Esophagus squamous epithelium (tissue), 5 donors: ENCODE data around the gene PCDHGA7. TPM values are rescaled to one million over a fixed set of nuclear protein-coding genes. Genes with fewer than 3 reads are reported as not detected.
A peak's percentile ranks its signal among the peaks of the same experiment; 100 is the strongest.
"Not testable (repeated sequence)": the region's sequence is repeated elsewhere in the genome, so short reads cannot be mapped to it uniquely, and the experiment has no call there.

ENCODE experiments used
- DNase-seq: peaks from one replicate; lab custom pipeline; 2025; lab: John Stamatoyannopoulos, UW
- H3K27ac ChIP-seq, 4 donors: fragments of 200-600 bp; sonication (generic); one replicate each; pipeline ENCODE4 v1.5.1; 2016 to 2019; ENCODE audit warnings: mild to moderate bottlenecking in 1 of 4
- H3K27me3 ChIP-seq, 4 donors: fragments of 200-600 bp; sonication (generic); 1 replicate in 3 of 4; 2 replicates in 1 of 4; pipeline versions ENCODE4 v1.5.1 to v1.6.0; 2017 to 2021; ENCODE audit warnings: antibody characterized with exemption in 1 of 4
- H3K36me3 ChIP-seq, 3 donors: fragments of 200-600 bp; sonication (generic); one replicate each; pipeline ENCODE4 v1.5.1; 2016 to 2019
- H3K4me1 ChIP-seq, 3 donors: fragments of 200-600 bp; sonication (generic); one replicate each; pipeline ENCODE4 v1.5.1; 2017 to 2019
- H3K4me3 ChIP-seq, 4 donors: fragments of 200-600 bp; sonication (generic); 1 replicate in 3 of 4; 2 replicates in 1 of 4; pipeline ENCODE4 v1.5.1; 2016 to 2019; ENCODE audit warnings: mild to moderate bottlenecking in 2 of 4, moderate library complexity in 1 of 4
- H3K9me3 ChIP-seq, 3 donors: fragments of 200-600 bp; sonication (generic); one replicate each; pipeline ENCODE4 v1.5.1; 2016 to 2019
- CTCF ChIP-seq, 6 experiments: fragments of 450-650 bp in 4 of 6; fragments of 200-600 bp in 2 of 6; sonication (generic) in 2 of 6; IDR thresholded peaks; one replicate each; pipeline ENCODE4 v1.5.1; 2016 to 2019; ENCODE audit warnings: antibody characterized with exemption in 6 of 6, mild to moderate bottlenecking in 4 of 6, moderate library complexity in 4 of 6
- POLR2A ChIP-seq, 4 donors: fragments of 450-650 bp; IDR thresholded peaks; one replicate each; pipeline ENCODE4 v1.6.1; 2017; ENCODE audit warnings: antibody characterized with exemption in 4 of 4, mild to moderate bottlenecking in 4 of 4, moderate library complexity in 3 of 4
- WGBS, 2 donors: methylation state at CpG; one replicate each; pipeline ENCODE4 v1.1.5; 2018; 5-methylcytosine and 5-hydroxymethylcytosine counted together
- intact Hi-C: fragments of 100-400 bp; cut with DNase I; formaldehyde crosslinking; loops from one replicate; pipeline ENCODE4 v1.15.0; 2022
- total RNA-seq, 4 donors: library from RNA; depleted of rRNA; stranded (reverse); fragments of >200 nt; gene quantifications; one replicate each; pipeline ENCODE4 v1.1.0, GENCODE V29; 2016
- donor health status: DM: yes; HTN: yes; CAD: no.

Gene PCDHGA7
- total RNA-seq, 4 donors from 2014 or later, result 0.32 to 3.2 (median 2.5) TPM

- H3K4me1 ChIP-seq, result peaks cover 0 to 4% (median 0%) of the 10 kb centered on the region in 3 donors
- 20 to 27% methylated on average over 18 to 26 of the region's 31 CpGs for WGBS, 2 donors
- no peak for TF ChIP-seq POLR2A (IDR thresholded peaks at IDR 0.05)
- peak in 4 of 6 experiments; percentile 36 to 64 (median 57) for TF ChIP-seq CTCF (IDR thresholded peaks at IDR 0.05)
- intact Hi-C loops, result loop anchor here (10.0 kb wide), 2 partner anchors 112 to 142 kb away; no protein-coding TSS in a partner anchor
- DNase-seq, result no peak
- H3K36me3 ChIP-seq, result peaks cover 0 to 8% (median 0%) of the 10 kb centered on the region in 3 donors
- H3K4me3 ChIP-seq, result peak within 1 kb of the TSS; percentile 20 to 56 (median 36)
- peaks cover 4 to 96% (median 86%) of the 10 kb centered on the region in 3 donors for H3K9me3 ChIP-seq
- H3K27ac ChIP-seq, result peak within 1 kb of the TSS in 1 of 4 donors; percentile 30
- H3K27me3 ChIP-seq, result peaks cover 0 to 44% (median 0%) of the 10 kb centered on the region in 4 donors
Observed at GRCh38 chr5:141412854-141413539, 30.5 kb downstream of the PCDHGA7 start, which contains the start of gene PCDHGA10. Gene PCDHGA10 (plus strand): TSS chr5:141412987. CDS start chr5:141413176, 189 bp downstream.

GRCh38 chr5:141413540-141414069, 31.1 kb downstream of the PCDHGA7 start:
- Histone ChIP-seq H3K9me3 (peaks cover 4 to 96% (median 86%) of the 10 kb centered on the region in 3 donors), H3K27ac (peak overlapping the region in 1 of 4 donors; percentile 30), H3K27me3 (peaks cover 0 to 39% (median 0%) of the 10 kb centered on the region in 4 donors), H3K4me1 (peaks cover 0 to 4% (median 0%) of the 10 kb centered on the region in 3 donors), H3K4me3 (peak overlapping the region; percentile 20 to 56 (median 36)), H3K36me3 (peaks cover 0 to 8% (median 0%) of the 10 kb centered on the region in 3 donors)
- TF ChIP-seq POLR2A (IDR thresholded peaks at IDR 0.05), result no peak
- 21 to 25% methylated on average over 16 to 25 of the region's 25 CpGs for WGBS, 2 donors
- DNase-seq, result no peak
- intact Hi-C loops, result loop anchor here (10.0 kb wide), 2 partner anchors 111 to 141 kb away; no protein-coding TSS in a partner anchor

- DNase-seq, H3K27ac ChIP-seq, H3K4me3 ChIP-seq, H3K4me1 ChIP-seq: not testable (repeated sequence)
- Histone ChIP-seq H3K36me3 (peaks cover 0 to 14% (median 0%) of the 10 kb centered on the region in 3 donors), H3K9me3 (peaks cover 13 to 96% (median 86%) of the 10 kb centered on the region in 3 donors), H3K27me3 (peaks cover 0 to 38% (median 0%) of the 10 kb centered on the region in 4 donors)
- intact Hi-C loops, result loop anchor here (10.0 kb wide), 2 partner anchors 110 to 140 kb away; no protein-coding TSS in a partner anchor
- WGBS, 2 donors, result 23 to 32% methylated on average over 2 to 9 of the region's 46 CpGs
Observed at GRCh38 chr5:141414548-141415274, 32.2 kb downstream of the PCDHGA7 start.

- Histone ChIP-seq H3K27me3 (peaks cover 0 to 37% (median 0%) of the 10 kb centered on the region in 4 donors), H3K36me3 (peaks cover 0 to 16% (median 0%) of the 10 kb centered on the region in 3 donors), H3K9me3 (peaks cover 19 to 96% (median 85%) of the 10 kb centered on the region in 3 donors)
- not testable (repeated sequence) for H3K4me1 ChIP-seq, DNase-seq, H3K27ac ChIP-seq, H3K4me3 ChIP-seq
- intact Hi-C loops, result loop anchor here (10.0 kb wide), 2 partner anchors 110 to 140 kb away; no protein-coding TSS in a partner anchor
- 23 to 28% methylated on average over 7 to 20 of the region's 24 CpGs for WGBS, 2 donors
Observed at GRCh38 chr5:141415275-141415618, 32.7 kb downstream of the PCDHGA7 start.

- 20 to 22% methylated on average over 17 to 22 of the region's 47 CpGs for WGBS, 2 donors
- H3K4me3 ChIP-seq, result peak within 1 kb of the TSS in 3 of 4 donors; percentile 42 to 57 (median 45)
- peak within 1 kb of the TSS in 2 of 4 donors; percentile 51 to 56 for H3K27ac ChIP-seq
- peaks cover 0 to 51% (median 0%) of the 10 kb centered on the region in 4 donors for H3K27me3 ChIP-seq
- H3K9me3 ChIP-seq, result peaks cover 23 to 100% (median 94%) of the 10 kb centered on the region in 3 donors
- H3K36me3 ChIP-seq, DNase-seq, H3K4me1 ChIP-seq: not testable (repeated sequence)
- intact Hi-C loops, result loop anchor here (10.0 kb wide), 2 partner anchors 107 to 137 kb away; no protein-coding TSS in a partner anchor
- peak; percentile 23 to 67 (median 58) for TF ChIP-seq CTCF (IDR thresholded peaks at IDR 0.05)
Observed at GRCh38 chr5:141417494-141418172, 35.1 kb downstream of the PCDHGA7 start, which contains the start of gene PCDHGB7. Gene PCDHGB7 (plus strand): TSS chr5:141417677. CDS start chr5:141417860, 183 bp downstream.
